A673 (cell line): ENCODE data around the gene MYEOV. TPM values are rescaled to one million over a fixed set of nuclear protein-coding genes. Genes with fewer than 3 reads are reported as not detected.

Source experiments
- BruUV-seq: library from RNA; stranded (reverse); fragments of 400-500 nt; replicated peaks from 2 replicates; lab custom pipeline; 2021; lab: Mats Ljungman, UMichigan
- CTCF ChIA-PET: fragments of 300-600 bp; sonication (Branson Sonifier 250); formaldehyde crosslinking; loops from one replicate; lab custom pipeline; 2022; ENCODE audit warnings: antibody characterized with exemption; lab: Charles Lee
- POLR2A ChIA-PET: fragments of 300-600 bp; sonication (Branson Sonifier 250); formaldehyde crosslinking; loops from one replicate; lab custom pipeline; 2022; ENCODE audit warnings: antibody characterized with exemption; ENCODE audit not compliant: low non-redundant PET; lab: Charles Lee
- DNase-seq: peaks from one replicate; pipeline ENCODE4 v3.0.0-alpha.2; 2015; ENCODE audit warnings: low spot score
- H3K27ac ChIP-seq: fragments of 200-600 bp; sonication (generic); 2 replicates; pipeline ENCODE4 v1.5.1; 2016; ENCODE audit warnings: mixed run types, low read depth, mild to moderate bottlenecking, mixed read lengths, antibody characterized with exemption, low read length; ENCODE audit not compliant: poor library complexity, severe bottlenecking
- H3K27me3 ChIP-seq: fragments of 200-600 bp; sonication (generic); replicated peaks from 2 replicates; pipeline ENCODE4 v1.6.1; 2017; ENCODE audit warnings: mixed run types, low read depth, mild to moderate bottlenecking, mixed read lengths, antibody characterized with exemption, low read length; ENCODE audit not compliant: insufficient read depth, poor library complexity
- H3K36me3 ChIP-seq: fragments of 200-600 bp; sonication (generic); 2 replicates; pipeline ENCODE4 v1.6.1; 2016; ENCODE audit warnings: mixed run types, mild to moderate bottlenecking, mixed read lengths, antibody characterized with exemption, low read length; ENCODE audit not compliant: insufficient read depth, poor library complexity, severe bottlenecking
- H3K4me1 ChIP-seq: fragments of 200-600 bp; sonication (generic); 2 replicates; pipeline ENCODE4 v1.6.1; 2017; ENCODE audit warnings: mixed run types, mild to moderate bottlenecking, mixed read lengths, antibody characterized with exemption, low read length; ENCODE audit not compliant: insufficient read depth, poor library complexity, severe bottlenecking
- H3K4me3 ChIP-seq: fragments of 200-600 bp; sonication (generic); 2 replicates; pipeline ENCODE4 v1.5.1; 2016; ENCODE audit warnings: low read depth, mixed run types, mild to moderate bottlenecking, mixed read lengths, low read length; ENCODE audit not compliant: poor library complexity, severe bottlenecking
- H3K9me3 ChIP-seq: fragments of 200-600 bp; sonication (generic); 2 replicates; pipeline ENCODE4 v1.6.1; 2016; ENCODE audit warnings: mixed run types, low read depth, mild to moderate bottlenecking, mixed read lengths, antibody characterized with exemption, low read length; ENCODE audit not compliant: poor library complexity, severe bottlenecking
- EZH2 ChIP-seq: fragments of 200-600 bp; sonication (generic); IDR thresholded peaks from 2 replicates; pipeline ENCODE4 v1.6.1; 2017; ENCODE audit warnings: borderline replicate concordance, low read depth, mild to moderate bottlenecking, mixed read lengths, antibody characterized with exemption, low read length; ENCODE audit not compliant: poor library complexity, severe bottlenecking
- intact Hi-C: fragments of 100-400 bp; cut with micrococcal nuclease; formaldehyde crosslinking; loops from one replicate; pipeline ENCODE4 v1.10.0; 2022; ENCODE audit not compliant: unreplicated experiment
- total RNA-seq: library from RNA; stranded (reverse); gene quantifications from 2 replicates; pipeline ENCODE4 v1.2.3, GENCODE V29; 2021
- TF ChIP-seq, protein P1 (sequence below): fragments of 300-800, 200-600 bp; sonication (generic); conservative IDR thresholded peaks from 2 replicates; pipeline ENCODE4 v1.5.1; 2017; ENCODE audit warnings: low read depth, mild to moderate bottlenecking, antibody characterized with exemption, low read length, moderate library complexity, mixed read lengths

Gene MYEOV
- total RNA-seq, 1 experiment from 2014 or later: 174 TPM

DNA sequence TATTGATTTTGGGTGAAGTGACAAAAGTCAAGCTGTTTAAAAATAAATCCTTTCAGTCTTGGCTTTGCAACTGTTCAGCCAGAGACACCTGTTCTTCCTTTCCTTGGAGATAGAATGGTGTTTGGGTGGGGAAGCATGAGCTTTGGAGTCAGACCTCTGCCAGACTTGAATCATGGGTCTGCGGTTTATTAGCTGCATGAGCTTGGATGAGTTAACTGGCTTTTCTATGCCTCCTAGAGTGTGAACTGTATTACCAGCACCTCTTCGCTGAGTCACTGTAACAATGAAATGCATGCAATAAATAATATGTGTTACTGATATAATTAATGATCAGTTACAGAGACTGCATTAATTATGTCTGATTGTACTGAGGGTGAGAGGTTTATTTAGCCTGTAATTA, 13.5 kb upstream of the MYEOV start:
- no peak overlapping the region for H3K27ac ChIP-seq
- no peak for TF ChIP-seq EZH2
- TF ChIP-seq, protein P1, sequence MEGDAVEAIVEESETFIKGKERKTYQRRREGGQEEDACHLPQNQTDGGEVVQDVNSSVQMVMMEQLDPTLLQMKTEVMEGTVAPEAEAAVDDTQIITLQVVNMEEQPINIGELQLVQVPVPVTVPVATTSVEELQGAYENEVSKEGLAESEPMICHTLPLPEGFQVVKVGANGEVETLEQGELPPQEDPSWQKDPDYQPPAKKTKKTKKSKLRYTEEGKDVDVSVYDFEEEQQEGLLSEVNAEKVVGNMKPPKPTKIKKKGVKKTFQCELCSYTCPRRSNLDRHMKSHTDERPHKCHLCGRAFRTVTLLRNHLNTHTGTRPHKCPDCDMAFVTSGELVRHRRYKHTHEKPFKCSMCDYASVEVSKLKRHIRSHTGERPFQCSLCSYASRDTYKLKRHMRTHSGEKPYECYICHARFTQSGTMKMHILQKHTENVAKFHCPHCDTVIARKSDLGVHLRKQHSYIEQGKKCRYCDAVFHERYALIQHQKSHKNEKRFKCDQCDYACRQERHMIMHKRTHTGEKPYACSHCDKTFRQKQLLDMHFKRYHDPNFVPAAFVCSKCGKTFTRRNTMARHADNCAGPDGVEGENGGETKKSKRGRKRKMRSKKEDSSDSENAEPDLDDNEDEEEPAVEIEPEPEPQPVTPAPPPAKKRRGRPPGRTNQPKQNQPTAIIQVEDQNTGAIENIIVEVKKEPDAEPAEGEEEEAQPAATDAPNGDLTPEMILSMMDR: no peak
- DNase-seq: peak; percentile 54
- no peak overlapping the region for H3K4me3 ChIP-seq
- H3K9me3 ChIP-seq: no peaks in the 10 kb centered on the region
- intact Hi-C loops: no loop called here
- BruUV-seq: no TSS peak
- ChIA-PET CTCF (no interaction called here), POLR2A (no interaction called here)
- H3K27me3 ChIP-seq: no peaks in the 10 kb centered on the region
- H3K4me1 ChIP-seq: peaks cover 9% of the 10 kb centered on the region
- H3K36me3 ChIP-seq: no peaks in the 10 kb centered on the region

- BruUV-seq: no TSS peak
- intact Hi-C loops: no loop called here
- Histone ChIP-seq H3K9me3 (no peaks in the 10 kb centered on the region), H3K4me3 (no peak overlapping the region), H3K27ac (no peak overlapping the region), H3K4me1 (peaks cover 9% of the 10 kb centered on the region), H3K27me3 (no peaks in the 10 kb centered on the region), H3K36me3 (no peaks in the 10 kb centered on the region)
- no peak for DNase-seq
- POLR2A ChIA-PET: no interaction called here
- TF ChIP-seq EZH2: no peak
- TF ChIP-seq, protein P1: no peak
- CTCF ChIA-PET: no interaction called here
These were observed 13.0 kb upstream of the MYEOV start for GRCh38 chr11:69280994-69281393.

DNA sequence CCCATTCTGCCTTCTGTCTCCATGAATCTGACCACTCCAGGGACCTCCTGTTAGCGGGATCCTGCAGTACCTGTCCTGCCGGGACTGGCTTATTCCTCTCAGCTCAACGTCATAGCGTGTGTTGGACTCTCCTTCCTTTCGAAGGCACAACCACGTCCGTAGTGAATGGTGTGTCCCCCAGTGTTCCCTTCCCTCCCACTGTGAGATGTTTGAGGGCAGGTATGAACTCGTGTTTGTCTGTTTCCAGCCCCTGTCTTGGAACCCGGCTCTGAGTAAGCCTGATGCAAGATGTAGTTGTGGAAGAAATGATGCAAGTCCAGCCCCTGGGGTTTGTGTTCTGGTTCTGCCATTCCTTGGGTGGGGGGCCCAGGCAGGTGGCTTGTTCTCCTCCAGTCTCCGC, 10.5 kb upstream of the MYEOV start:
- intact Hi-C loops: no loop called here
- Histone ChIP-seq H3K9me3 (no peaks in the 10 kb centered on the region), H3K36me3 (no peaks in the 10 kb centered on the region), H3K27me3 (no peaks in the 10 kb centered on the region), H3K27ac (no peak overlapping the region), H3K4me1 (peaks cover 9% of the 10 kb centered on the region), H3K4me3 (no peak overlapping the region)
- CTCF ChIA-PET: no interaction called here
- no peak for DNase-seq
- POLR2A ChIA-PET: no interaction called here
- no peak for TF ChIP-seq EZH2
- TF ChIP-seq, protein P1: no peak
- no TSS peak for BruUV-seq
